ENCODE data around the gene TBC1D3C.
"Not testable (repeated sequence)": the region's sequence is repeated elsewhere in the genome, so short reads cannot be mapped to it uniquely, and the experiment has no call there.

Gene TBC1D3C

GRCh38 chr17:38068534-38068933 lies at the start of gene TBC1D3C:
TSS of gene TBC1D3C (minus strand) at chr17:38068634. CDS start at chr17:38067066, 1,568 bp downstream.
- DNase-seq = not testable (repeated sequence)

- not testable (repeated sequence) for DNase-seq
Measured at GRCh38 chr17:38099262-38099661, 30.8 kb upstream of the TBC1D3C start.

GRCh38 chr17:38094059-38094694 lies 25.7 kb upstream of the TBC1D3C start:
- DNase-seq = not testable (repeated sequence)

GRCh38 chr17:38088120-38088519 lies 19.7 kb upstream of the TBC1D3C start:
- not testable (repeated sequence) for DNase-seq

GRCh38 chr17:38087344-38087743 lies 18.9 kb upstream of the TBC1D3C start:
- DNase-seq = not testable (repeated sequence)

Measured in anterior cingulate cortex (tissue), 58 donors.